Tibial nerve (tissue), 4 donors: ENCODE measurements around the gene RNF215. TPM values are rescaled to one million over a fixed set of nuclear protein-coding genes. Genes with fewer than 3 reads are reported as not detected.

ENCODE experiments used
- DNase-seq, 2 donors: peaks; one replicate each; pipeline ENCODE4 v3.0.0-alpha.2; 2019; ENCODE audit warnings: low spot score in 2 of 2
- H3K27ac ChIP-seq, 4 donors: fragments of 200-600 bp; sonication (generic) in 3 of 4; one replicate each; pipeline ENCODE4 v1.5.1; 2017 to 2019; ENCODE audit warnings: mild to moderate bottlenecking in 1 of 4
- H3K27me3 ChIP-seq, 2 donors: fragments of 200-600 bp; sonication (generic) in 1 of 2; one replicate each; pipeline versions ENCODE4 v1.5.1 to v1.6.0; 2017 to 2019
- H3K36me3 ChIP-seq, 3 donors: fragments of 200-600 bp; sonication (generic); one replicate each; pipeline ENCODE4 v1.5.1; 2018 to 2019
- H3K4me1 ChIP-seq, 4 donors: fragments of 200-600 bp; sonication (generic) in 3 of 4; one replicate each; pipeline ENCODE4 v1.5.1; 2017 to 2019
- H3K4me3 ChIP-seq, 4 donors: fragments of 200-600 bp; sonication (generic) in 3 of 4; one replicate each; pipeline ENCODE4 v1.5.1; 2017 to 2019; ENCODE audit warnings: mild to moderate bottlenecking in 1 of 4, moderate library complexity in 1 of 4
- H3K9me3 ChIP-seq, 4 donors: fragments of 200-600 bp; sonication (generic) in 3 of 4; one replicate each; pipeline ENCODE4 v1.5.1; 2017 to 2019
- EP300 ChIP-seq, 2 donors: sonication (generic); formaldehyde crosslinking; IDR thresholded peaks; one replicate each; pipeline ENCODE4 v1.6.1; 2017; ENCODE audit warnings: antibody characterized with exemption in 2 of 2, mild to moderate bottlenecking in 1 of 2
- POLR2A ChIP-seq, 2 donors: fragments of 450-650 bp; IDR thresholded peaks; one replicate each; pipeline ENCODE4 v1.6.1; 2017; ENCODE audit warnings: antibody characterized with exemption in 2 of 2, mild to moderate bottlenecking in 2 of 2, moderate library complexity in 2 of 2
- WGBS, 2 donors: methylation state at CpG; one replicate each; pipeline ENCODE4 v1.1.5; 2018; 5-methylcytosine and 5-hydroxymethylcytosine counted together
- total RNA-seq, 4 donors: library from RNA; depleted of rRNA; stranded (reverse); fragments of >200 nt; gene quantifications; one replicate each; pipeline ENCODE4 v1.1.0, GENCODE V29; 2016
- TF ChIP-seq, protein P1 (sequence below), 5 experiments: fragments of 200-600 bp in 3 of 5; fragments of 450-650 bp in 2 of 5; sonication (generic) in 3 of 5; IDR thresholded peaks; one replicate each; pipeline ENCODE4 v1.5.1; 2016 to 2019; ENCODE audit warnings: antibody characterized with exemption in 5 of 5, mild to moderate bottlenecking in 3 of 5, moderate library complexity in 2 of 5

The RNF215 gene
- total RNA-seq, 4 donors from 2014 or later, result 19.9 to 42.4 (median 25.2) TPM

DNA sequence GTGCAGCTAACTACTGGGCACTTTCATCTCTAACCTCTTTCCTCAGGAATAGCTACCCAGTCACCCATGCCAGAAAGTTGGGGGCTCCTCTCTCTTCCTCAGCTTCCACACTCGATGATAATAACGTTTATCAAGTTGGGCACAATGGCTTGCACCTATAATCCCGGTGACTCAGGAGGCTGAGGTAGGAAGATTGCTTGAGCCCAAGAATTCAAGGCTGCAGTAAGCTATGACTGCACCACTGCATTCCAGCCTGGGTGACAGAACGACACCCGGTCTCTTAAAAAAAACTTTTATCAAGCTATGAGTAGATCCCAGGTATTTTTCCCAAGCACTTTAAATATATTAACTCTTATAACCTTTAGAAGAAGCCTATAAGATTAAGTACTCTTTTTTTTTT lies 32.6 kb downstream of the RNF215 start:
- Histone ChIP-seq H3K4me3 (peak overlapping the region in 1 of 4 donors; percentile 98), H3K27me3 (no peaks in the 10 kb centered on the region), H3K36me3 (peaks cover 0 to 35% (median 11%) of the 10 kb centered on the region in 3 donors), H3K27ac (peak overlapping the region in 1 of 4 donors; percentile 100), H3K9me3 (no peaks in the 10 kb centered on the region), H3K4me1 (peaks cover 0 to 59% (median 30%) of the 10 kb centered on the region in 4 donors)
- TF ChIP-seq, protein P1, sequence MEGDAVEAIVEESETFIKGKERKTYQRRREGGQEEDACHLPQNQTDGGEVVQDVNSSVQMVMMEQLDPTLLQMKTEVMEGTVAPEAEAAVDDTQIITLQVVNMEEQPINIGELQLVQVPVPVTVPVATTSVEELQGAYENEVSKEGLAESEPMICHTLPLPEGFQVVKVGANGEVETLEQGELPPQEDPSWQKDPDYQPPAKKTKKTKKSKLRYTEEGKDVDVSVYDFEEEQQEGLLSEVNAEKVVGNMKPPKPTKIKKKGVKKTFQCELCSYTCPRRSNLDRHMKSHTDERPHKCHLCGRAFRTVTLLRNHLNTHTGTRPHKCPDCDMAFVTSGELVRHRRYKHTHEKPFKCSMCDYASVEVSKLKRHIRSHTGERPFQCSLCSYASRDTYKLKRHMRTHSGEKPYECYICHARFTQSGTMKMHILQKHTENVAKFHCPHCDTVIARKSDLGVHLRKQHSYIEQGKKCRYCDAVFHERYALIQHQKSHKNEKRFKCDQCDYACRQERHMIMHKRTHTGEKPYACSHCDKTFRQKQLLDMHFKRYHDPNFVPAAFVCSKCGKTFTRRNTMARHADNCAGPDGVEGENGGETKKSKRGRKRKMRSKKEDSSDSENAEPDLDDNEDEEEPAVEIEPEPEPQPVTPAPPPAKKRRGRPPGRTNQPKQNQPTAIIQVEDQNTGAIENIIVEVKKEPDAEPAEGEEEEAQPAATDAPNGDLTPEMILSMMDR (IDR thresholded peaks at IDR 0.05), result no peak
- 47 to 71% methylated on average over 5 of the region's 5 CpGs for whole genome bisulfite sequencing, 2 donors
- DNase-seq, result no peak

DNA sequence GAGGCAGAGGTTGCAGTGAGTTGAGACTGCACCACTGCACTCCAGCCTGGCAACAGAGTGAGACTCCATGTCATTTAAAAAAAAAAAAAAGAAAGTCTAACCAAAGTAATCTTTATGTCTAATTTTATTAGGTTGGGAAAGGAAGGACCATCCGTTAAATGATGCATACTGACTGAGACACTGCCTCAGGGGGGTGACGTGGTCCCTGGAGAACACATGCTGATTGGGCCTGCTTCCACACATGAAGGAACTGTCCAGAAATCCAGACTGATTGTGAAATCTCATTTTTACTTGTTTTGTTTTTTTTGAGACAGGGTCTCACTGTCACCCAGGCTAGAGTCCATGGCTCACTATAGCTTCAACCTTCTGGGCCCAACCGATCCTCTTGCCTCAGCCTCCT lies 36.0 kb downstream of the RNF215 start:
- Histone ChIP-seq H3K27ac (no peak overlapping the region), H3K4me3 (no peak overlapping the region), H3K4me1 (peaks cover 0 to 65% (median 28%) of the 10 kb centered on the region in 4 donors), H3K36me3 (peaks cover 0 to 64% (median 11%) of the 10 kb centered on the region in 3 donors), H3K27me3 (no peaks in the 10 kb centered on the region), H3K9me3 (no peaks in the 10 kb centered on the region)
- TF ChIP-seq EP300 (IDR thresholded peaks at IDR 0.05) (no peak), POLR2A (IDR thresholded peaks at IDR 0.05) (no peak)
- TF ChIP-seq, protein P1 (IDR thresholded peaks at IDR 0.05), result no peak
- WGBS, 2 donors, result 93 to 94% methylated on average over 3 of the region's 3 CpGs
- no peak for DNase-seq

DNA sequence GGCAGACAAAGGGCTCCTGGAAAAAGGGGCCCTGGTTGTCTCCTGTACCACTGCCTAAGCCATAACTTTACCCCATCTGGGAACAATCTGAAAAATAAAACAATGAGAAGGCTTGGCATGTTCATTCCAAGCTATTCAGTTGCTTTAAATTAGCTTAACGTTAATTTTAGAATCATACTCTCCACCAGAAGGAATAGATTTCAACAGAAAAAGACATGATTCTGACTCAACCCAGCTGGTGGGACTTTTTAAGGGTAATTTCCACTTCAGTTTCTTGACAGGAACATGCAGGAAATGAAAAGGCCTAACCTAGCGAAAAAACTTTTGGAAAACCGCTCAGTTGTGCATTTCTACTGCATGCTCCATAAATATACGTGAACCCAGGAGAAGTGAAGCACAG lies 38.4 kb downstream of the RNF215 start:
- H3K4me1 ChIP-seq, result peaks cover 0 to 50% (median 10%) of the 10 kb centered on the region in 4 donors
- 74 to 78% methylated on average over 4 of the region's 4 CpGs for WGBS, 2 donors
- H3K27me3 ChIP-seq, result no peaks in the 10 kb centered on the region
- TF ChIP-seq POLR2A (IDR thresholded peaks at IDR 0.05), result no peak
- TF ChIP-seq, protein P1 (IDR thresholded peaks at IDR 0.05), result no peak
- TF ChIP-seq EP300 (IDR thresholded peaks at IDR 0.05), result no peak
- H3K27ac ChIP-seq, result no peak overlapping the region
- H3K9me3 ChIP-seq, result no peaks in the 10 kb centered on the region
- H3K4me3 ChIP-seq, result no peak overlapping the region
- H3K36me3 ChIP-seq, result peaks cover 2 to 88% (median 36%) of the 10 kb centered on the region in 3 donors
- DNase-seq, result no peak

DNA sequence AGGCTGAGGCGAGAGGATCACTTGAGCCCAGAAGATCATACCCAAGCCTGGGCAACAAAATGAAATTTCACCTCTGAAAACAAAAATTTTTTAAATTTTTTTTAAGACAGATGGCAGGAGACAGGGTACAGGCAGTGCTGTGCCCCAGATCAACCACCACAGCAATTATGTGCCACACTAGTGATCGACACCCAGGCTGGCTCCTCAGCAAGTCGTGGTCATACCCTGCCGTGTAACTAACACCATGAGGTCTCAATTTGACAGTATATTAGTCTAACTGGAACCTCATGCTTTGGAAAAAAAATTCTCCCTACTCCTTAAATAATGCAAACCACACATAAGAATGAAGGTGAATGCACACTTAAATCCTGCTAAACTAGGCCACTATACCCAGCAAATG lies 38.8 kb downstream of the RNF215 start:
- Histone ChIP-seq H3K36me3 (peaks cover 2 to 92% (median 40%) of the 10 kb centered on the region in 3 donors), H3K4me3 (no peak overlapping the region), H3K9me3 (no peaks in the 10 kb centered on the region), H3K27me3 (no peaks in the 10 kb centered on the region), H3K27ac (no peak overlapping the region), H3K4me1 (peaks cover 0 to 50% (median 11%) of the 10 kb centered on the region in 4 donors)
- DNase-seq, result no peak
- TF ChIP-seq EP300 (IDR thresholded peaks at IDR 0.05) (no peak), POLR2A (IDR thresholded peaks at IDR 0.05) (no peak)
- TF ChIP-seq, protein P1 (IDR thresholded peaks at IDR 0.05), result no peak
- WGBS, 2 donors, result 79 to 86% methylated on average over 4 of the region's 4 CpGs

DNA sequence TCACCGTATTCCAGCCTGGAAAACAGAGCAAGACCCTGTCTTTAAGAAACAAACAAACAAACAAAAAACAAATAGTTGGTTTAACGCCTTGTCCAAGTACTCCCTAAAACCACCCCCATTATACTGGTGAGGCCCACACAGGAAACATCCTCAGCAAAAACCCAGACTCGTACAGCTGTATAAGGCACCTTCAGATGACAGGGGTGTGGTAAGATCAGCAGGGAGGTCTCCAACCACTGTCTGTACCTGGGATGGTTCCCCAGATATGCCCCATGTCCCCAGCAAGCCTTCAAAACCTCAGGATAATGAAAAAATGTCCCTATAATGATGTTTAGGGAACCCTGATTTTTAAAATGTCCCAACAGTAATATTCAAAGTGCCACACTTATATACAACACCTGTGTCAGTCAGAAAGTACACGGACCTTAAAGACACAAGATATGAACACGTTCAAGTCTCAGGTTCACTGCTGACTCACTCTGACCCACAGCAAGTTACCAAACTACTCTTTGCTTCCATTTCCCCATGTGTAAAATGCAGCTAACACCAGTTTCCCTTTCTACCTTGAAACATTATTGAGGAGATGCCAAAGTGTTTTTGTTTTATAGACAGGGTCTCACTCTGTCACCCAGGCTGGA lies 39.8 kb downstream of the RNF215 start:
- Histone ChIP-seq H3K27me3 (no peaks in the 10 kb centered on the region), H3K4me3 (no peak overlapping the region), H3K27ac (peak overlapping the region in 1 of 4 donors; percentile 8), H3K36me3 (peaks cover 3 to 94% (median 46%) of the 10 kb centered on the region in 3 donors), H3K4me1 (peaks cover 0 to 59% (median 20%) of the 10 kb centered on the region in 4 donors), H3K9me3 (no peaks in the 10 kb centered on the region)
- DNase-seq, result no peak
- TF ChIP-seq, protein P1 (IDR thresholded peaks at IDR 0.05), result no peak
- TF ChIP-seq EP300 (IDR thresholded peaks at IDR 0.05) (no peak), POLR2A (IDR thresholded peaks at IDR 0.05) (no peak)
- WGBS, 2 donors, result 69 to 74% methylated on average over 5 of the region's 5 CpGs
